HG03097 (cell line): ENCODE measurements around the gene ADAMTS2.

Source experiments
- ATAC-seq: cut with Tn5 transposase; IDR thresholded peaks from one replicate; pipeline ENCODE4 v1.9.1; 2021; ENCODE audit not compliant: unreplicated experiment, low FRiP score

The ADAMTS2 gene

GRCh38 chr5:179065703-179066102 lies 279.6 kb downstream of the ADAMTS2 start:
- ATAC-seq, result no peak

DNA sequence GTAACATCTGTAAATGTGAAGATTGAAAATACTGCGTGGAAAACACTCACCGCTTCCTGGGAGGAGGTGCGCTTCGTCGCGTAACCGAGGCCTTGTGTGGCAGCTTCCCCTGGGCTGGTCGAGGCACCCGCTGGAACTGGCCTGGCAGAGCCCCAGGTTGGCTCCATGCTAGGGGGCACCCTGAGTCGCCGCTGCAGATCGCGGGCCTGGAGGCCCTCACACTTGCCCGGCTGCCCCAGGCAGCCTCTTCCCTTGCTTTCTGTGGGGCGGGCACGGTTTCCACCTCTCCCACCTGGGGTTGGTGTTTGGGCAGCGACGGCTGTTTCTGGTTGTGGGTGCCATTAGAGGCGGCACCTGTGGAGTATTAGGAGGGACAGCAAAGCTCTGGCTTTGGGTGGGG lies 284.2 kb downstream of the ADAMTS2 start:
- ATAC-seq, result no peak
